Transverse colon (tissue), 4 donors: ENCODE results near the gene EHBP1.

Experiments used
- CTCF ChIP-seq, 5 experiments: fragments of 200-600 bp in 3 of 5; fragments of 450-650 bp in 2 of 5; sonication (generic) in 3 of 5; IDR thresholded peaks; 1 replicate in 2 of 5; 2 replicates in 3 of 5; pipeline ENCODE4 v1.5.1; 2016 to 2017; ENCODE audit warnings: antibody characterized with exemption in 5 of 5, inconsistent platforms in 3 of 5, mild to moderate bottlenecking in 2 of 5, moderate library complexity in 1 of 5
- EP300 ChIP-seq: sonication (generic); formaldehyde crosslinking; IDR thresholded peaks from one replicate; pipeline ENCODE4 v1.6.1; 2017; ENCODE audit warnings: antibody characterized with exemption, low read depth
- POLR2A ChIP-seq: fragments of 450-650 bp; IDR thresholded peaks from one replicate; pipeline ENCODE4 v1.6.1; 2016; ENCODE audit warnings: antibody characterized with exemption, mild to moderate bottlenecking, moderate library complexity
- POLR2AphosphoS5 ChIP-seq, 3 donors: sonication (generic); formaldehyde crosslinking; IDR thresholded peaks; one replicate each; pipeline ENCODE4 v1.6.1; 2016; ENCODE audit warnings: antibody characterized with exemption in 3 of 3

- TF ChIP-seq CTCF (IDR thresholded peaks at IDR 0.05): no peak
- no peak for TF ChIP-seq EP300
- no peak for TF ChIP-seq POLR2AphosphoS5 (IDR thresholded peaks at IDR 0.05)
- TF ChIP-seq POLR2A: no peak
Measured at GRCh38 chr2:62996534-62997186, 291.1 kb downstream of the EHBP1 start.
